A673 (cell line): ENCODE data around the gene FAM120A. TPM values are rescaled to one million over a fixed set of nuclear protein-coding genes. Genes with fewer than 3 reads are reported as not detected.

ENCODE experiments used
- BruUV-seq: library from RNA; stranded (reverse); fragments of 400-500 nt; replicated peaks from 2 replicates; lab custom pipeline; 2021; lab: Mats Ljungman, UMichigan
- CTCF ChIA-PET: fragments of 300-600 bp; sonication (Branson Sonifier 250); formaldehyde crosslinking; loops from one replicate; lab custom pipeline; 2022; ENCODE audit warnings: antibody characterized with exemption; lab: Charles Lee
- POLR2A ChIA-PET: fragments of 300-600 bp; sonication (Branson Sonifier 250); formaldehyde crosslinking; loops from one replicate; lab custom pipeline; 2022; ENCODE audit warnings: antibody characterized with exemption; ENCODE audit not compliant: low non-redundant PET; lab: Charles Lee
- DNase-seq: peaks from one replicate; pipeline ENCODE4 v3.0.0-alpha.2; 2015; ENCODE audit warnings: low spot score
- H3K27ac ChIP-seq: fragments of 200-600 bp; sonication (generic); 2 replicates; pipeline ENCODE4 v1.5.1; 2016; ENCODE audit warnings: mixed run types, low read depth, mild to moderate bottlenecking, mixed read lengths, antibody characterized with exemption, low read length; ENCODE audit not compliant: poor library complexity, severe bottlenecking
- H3K27me3 ChIP-seq: fragments of 200-600 bp; sonication (generic); replicated peaks from 2 replicates; pipeline ENCODE4 v1.6.1; 2017; ENCODE audit warnings: mixed run types, low read depth, mild to moderate bottlenecking, mixed read lengths, antibody characterized with exemption, low read length; ENCODE audit not compliant: insufficient read depth, poor library complexity
- H3K36me3 ChIP-seq: fragments of 200-600 bp; sonication (generic); 2 replicates; pipeline ENCODE4 v1.6.1; 2016; ENCODE audit warnings: mixed run types, mild to moderate bottlenecking, mixed read lengths, antibody characterized with exemption, low read length; ENCODE audit not compliant: insufficient read depth, poor library complexity, severe bottlenecking
- H3K4me1 ChIP-seq: fragments of 200-600 bp; sonication (generic); 2 replicates; pipeline ENCODE4 v1.6.1; 2017; ENCODE audit warnings: mixed run types, mild to moderate bottlenecking, mixed read lengths, antibody characterized with exemption, low read length; ENCODE audit not compliant: insufficient read depth, poor library complexity, severe bottlenecking
- H3K4me3 ChIP-seq: fragments of 200-600 bp; sonication (generic); 2 replicates; pipeline ENCODE4 v1.5.1; 2016; ENCODE audit warnings: low read depth, mixed run types, mild to moderate bottlenecking, mixed read lengths, low read length; ENCODE audit not compliant: poor library complexity, severe bottlenecking
- H3K9me3 ChIP-seq: fragments of 200-600 bp; sonication (generic); 2 replicates; pipeline ENCODE4 v1.6.1; 2016; ENCODE audit warnings: mixed run types, low read depth, mild to moderate bottlenecking, mixed read lengths, antibody characterized with exemption, low read length; ENCODE audit not compliant: poor library complexity, severe bottlenecking
- CTCF ChIP-seq: fragments of 300-800, 200-600 bp; sonication (generic); conservative IDR thresholded peaks from 2 replicates; pipeline ENCODE4 v1.5.1; 2017; ENCODE audit warnings: low read depth, mild to moderate bottlenecking, antibody characterized with exemption, low read length, moderate library complexity, mixed read lengths
- EZH2 ChIP-seq: fragments of 200-600 bp; sonication (generic); IDR thresholded peaks from 2 replicates; pipeline ENCODE4 v1.6.1; 2017; ENCODE audit warnings: borderline replicate concordance, low read depth, mild to moderate bottlenecking, mixed read lengths, antibody characterized with exemption, low read length; ENCODE audit not compliant: poor library complexity, severe bottlenecking
- intact Hi-C: fragments of 100-400 bp; cut with micrococcal nuclease; formaldehyde crosslinking; loops from one replicate; pipeline ENCODE4 v1.10.0; 2022; ENCODE audit not compliant: unreplicated experiment
- total RNA-seq: library from RNA; stranded (reverse); gene quantifications from 2 replicates; pipeline ENCODE4 v1.2.3, GENCODE V29; 2021

The FAM120A gene
- total RNA-seq, 1 experiment from 2014 or later = 91.0 TPM

- no peaks in the 10 kb centered on the region for H3K36me3 ChIP-seq
- peaks cover 21% of the 10 kb centered on the region for H3K4me1 ChIP-seq
- no peak for TF ChIP-seq CTCF
- no peak for TF ChIP-seq EZH2
- peaks cover 3% of the 10 kb centered on the region for H3K9me3 ChIP-seq
- intact Hi-C loops = no loop called here
- H3K27ac ChIP-seq = no peak overlapping the region
- POLR2A ChIA-PET = no interaction called here
- no peak for DNase-seq
- no TSS peak for BruUV-seq
- no peaks in the 10 kb centered on the region for H3K27me3 ChIP-seq
- CTCF ChIA-PET = no interaction called here
- H3K4me3 ChIP-seq = no peak overlapping the region
These were observed 151.5 kb downstream of the FAM120A start for GRCh38 chr9:93603011-93603410.

GRCh38 chr9:93603906-93604326 is 152.4 kb downstream of the FAM120A start:
- TF ChIP-seq CTCF (no peak), EZH2 (no peak)
- CTCF ChIA-PET = no interaction called here
- peaks cover 21% of the 10 kb centered on the region for H3K4me1 ChIP-seq
- peaks cover 11% of the 10 kb centered on the region for H3K9me3 ChIP-seq
- no peaks in the 10 kb centered on the region for H3K27me3 ChIP-seq
- no TSS peak for BruUV-seq
- H3K4me3 ChIP-seq = no peak overlapping the region
- no peaks in the 10 kb centered on the region for H3K36me3 ChIP-seq
- intact Hi-C loops = no loop called here
- DNase-seq = no peak
- POLR2A ChIA-PET = no interaction called here
- no peak overlapping the region for H3K27ac ChIP-seq

- peaks cover 27% of the 10 kb centered on the region for H3K9me3 ChIP-seq
- no peak overlapping the region for H3K4me3 ChIP-seq
- no peaks in the 10 kb centered on the region for H3K36me3 ChIP-seq
- DNase-seq = no peak
- no peaks in the 10 kb centered on the region for H3K27me3 ChIP-seq
- TF ChIP-seq CTCF (no peak), EZH2 (no peak)
- no peak overlapping the region for H3K27ac ChIP-seq
- peaks cover 4% of the 10 kb centered on the region for H3K4me1 ChIP-seq
- ChIA-PET POLR2A (no interaction called here), CTCF (no interaction called here)
- intact Hi-C loops = no loop called here
- BruUV-seq = no TSS peak
These were observed 154.7 kb downstream of the FAM120A start for GRCh38 chr9:93606187-93606586.
